Skin epidermis (tissue), 12 donors: Measurements from ENCODE around the gene GPR162.

Experiments used
- H3K27ac ChIP-seq, 21 experiments: fragments of 200-600 bp; sonication (generic) in 11 of 21; one replicate each; pipeline ENCODE4 v1.5.0; 2020; ENCODE audit warnings: mild to moderate bottlenecking in 3 of 21, inconsistent platforms in 2 of 21, moderate library complexity in 2 of 21
- H3K4me3 ChIP-seq, 7 experiments: fragments of 200-600 bp; sonication (generic) in 2 of 7; one replicate each; pipeline ENCODE4 v1.5.0; 2020; ENCODE audit warnings: inconsistent platforms in 2 of 7, mild to moderate bottlenecking in 2 of 7, moderate library complexity in 1 of 7

Gene GPR162

DNA sequence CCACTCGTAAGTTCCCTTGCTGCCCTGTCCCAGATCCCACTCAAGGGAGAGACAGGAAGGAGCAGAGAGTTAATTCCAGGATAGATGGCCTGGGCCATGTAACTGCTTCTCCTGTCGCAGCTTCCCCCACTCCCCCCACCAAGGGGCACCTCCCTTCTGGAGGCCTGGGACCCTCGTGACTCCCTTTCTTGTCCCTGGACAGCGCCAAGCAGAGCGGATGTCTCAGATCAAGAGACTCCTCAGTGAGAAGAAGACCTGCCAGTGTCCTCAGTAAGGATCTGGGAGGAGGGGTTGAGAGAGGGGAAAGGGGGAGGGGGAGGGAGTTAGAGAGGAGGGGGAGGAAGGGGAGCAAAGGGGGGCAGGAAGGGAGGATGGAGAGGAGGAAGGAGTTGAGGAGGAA lies 3.0 kb upstream of the GPR162 start:
- H3K27ac ChIP-seq: no peak overlapping the region
- no peak overlapping the region for H3K4me3 ChIP-seq

DNA sequence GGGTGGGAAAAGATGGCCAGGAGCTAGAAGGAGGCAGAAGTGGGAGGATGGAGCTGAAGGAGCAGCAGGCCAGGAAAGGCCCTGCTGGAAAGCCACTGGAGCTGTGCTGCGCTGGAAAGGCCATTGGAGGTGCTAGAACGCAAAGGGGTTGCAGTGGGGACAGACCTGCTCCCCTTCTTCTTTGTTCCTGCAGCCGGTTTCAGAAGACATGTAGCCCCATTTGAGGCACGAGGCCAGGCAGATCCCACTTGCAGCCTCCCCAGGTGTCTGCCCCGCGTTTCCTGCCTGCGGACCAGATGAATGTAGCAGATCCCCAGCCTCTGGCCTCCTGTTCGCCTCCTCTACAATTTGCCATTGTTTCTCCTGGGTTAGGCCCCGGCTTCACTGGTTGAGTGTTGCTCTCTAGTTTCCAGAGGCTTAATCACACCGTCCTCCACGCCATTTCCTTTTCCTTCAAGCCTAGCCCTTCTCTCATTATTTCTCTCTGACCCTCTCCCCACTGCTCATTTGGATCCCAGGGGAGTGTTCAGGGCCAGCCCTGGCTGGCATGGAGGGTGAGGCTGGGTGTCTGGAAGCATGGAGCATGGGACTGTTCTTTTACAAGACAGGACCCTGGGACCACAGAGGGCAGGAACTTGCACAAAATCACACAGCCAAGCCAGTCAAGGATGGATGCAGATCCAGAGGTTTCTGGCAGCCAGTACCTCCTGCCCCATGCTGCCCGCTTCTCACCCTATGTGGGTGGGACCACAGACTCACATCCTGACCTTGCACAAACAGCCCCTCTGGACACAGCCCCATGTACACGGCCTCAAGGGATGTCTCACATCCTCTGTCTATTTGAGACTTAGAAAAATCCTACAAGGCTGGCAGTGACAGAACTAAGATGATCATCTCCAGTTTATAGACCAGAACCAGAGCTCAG lies 2.3 kb upstream of the GPR162 start:
- Histone ChIP-seq H3K4me3 (no peak overlapping the region), H3K27ac (no peak overlapping the region)

DNA sequence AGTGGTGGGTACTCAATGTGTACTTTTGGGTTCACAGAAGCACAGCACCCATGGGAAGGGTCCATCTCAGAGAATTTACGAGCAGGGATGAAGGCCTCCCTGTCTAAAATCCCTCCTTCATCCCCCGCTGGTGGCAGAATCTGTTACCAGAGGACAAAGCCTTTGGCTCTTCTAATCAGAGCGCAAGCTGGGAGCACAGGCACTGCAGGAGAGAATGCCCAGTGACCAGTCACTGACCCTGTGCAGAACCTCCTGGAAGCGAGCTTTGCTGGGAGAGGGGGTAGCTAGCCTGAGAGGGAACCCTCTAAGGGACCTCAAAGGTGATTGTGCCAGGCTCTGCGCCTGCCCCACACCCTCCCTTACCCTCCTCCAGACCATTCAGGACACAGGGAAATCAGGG lies 1.5 kb upstream of the GPR162 start:
- Histone ChIP-seq H3K4me3 (no peak overlapping the region), H3K27ac (no peak overlapping the region)

DNA sequence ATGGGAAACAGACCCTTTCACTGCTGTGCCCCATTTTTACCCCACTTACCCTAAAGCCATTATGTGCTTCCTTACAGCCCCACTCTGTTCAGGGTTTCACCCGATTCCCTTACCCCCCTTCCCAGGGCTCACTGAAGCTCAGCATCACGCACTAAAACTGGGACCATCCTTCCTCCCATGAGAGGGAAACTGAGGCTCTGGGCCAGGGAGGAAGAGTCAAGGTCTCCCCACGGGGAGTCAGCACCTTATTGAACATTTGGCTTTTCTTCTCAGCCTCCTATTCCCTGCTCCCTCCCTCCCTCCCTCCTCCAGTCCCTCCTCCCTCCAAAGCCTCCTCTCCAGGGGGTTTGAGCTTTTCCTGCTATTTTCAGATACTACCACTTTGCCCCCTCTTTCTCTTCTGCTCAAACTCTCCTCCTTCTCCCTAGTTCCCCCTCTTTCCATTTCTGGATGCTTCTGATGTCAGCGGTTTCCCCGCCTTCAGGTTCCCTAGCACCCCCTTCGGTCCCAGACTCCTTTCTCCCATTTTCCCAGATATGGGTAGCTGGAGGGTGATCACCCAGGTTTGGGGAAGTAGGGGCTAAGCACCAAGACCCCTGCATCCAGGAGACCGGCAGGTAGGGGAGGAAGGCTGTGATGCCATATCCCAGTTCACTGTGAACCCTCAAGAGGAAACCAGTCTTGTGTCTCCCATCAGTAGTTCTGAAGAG lies 960 bp downstream of the GPR162 start:
- H3K4me3 ChIP-seq: peak overlapping the region in 1 of 7 experiments; percentile 29

DNA sequence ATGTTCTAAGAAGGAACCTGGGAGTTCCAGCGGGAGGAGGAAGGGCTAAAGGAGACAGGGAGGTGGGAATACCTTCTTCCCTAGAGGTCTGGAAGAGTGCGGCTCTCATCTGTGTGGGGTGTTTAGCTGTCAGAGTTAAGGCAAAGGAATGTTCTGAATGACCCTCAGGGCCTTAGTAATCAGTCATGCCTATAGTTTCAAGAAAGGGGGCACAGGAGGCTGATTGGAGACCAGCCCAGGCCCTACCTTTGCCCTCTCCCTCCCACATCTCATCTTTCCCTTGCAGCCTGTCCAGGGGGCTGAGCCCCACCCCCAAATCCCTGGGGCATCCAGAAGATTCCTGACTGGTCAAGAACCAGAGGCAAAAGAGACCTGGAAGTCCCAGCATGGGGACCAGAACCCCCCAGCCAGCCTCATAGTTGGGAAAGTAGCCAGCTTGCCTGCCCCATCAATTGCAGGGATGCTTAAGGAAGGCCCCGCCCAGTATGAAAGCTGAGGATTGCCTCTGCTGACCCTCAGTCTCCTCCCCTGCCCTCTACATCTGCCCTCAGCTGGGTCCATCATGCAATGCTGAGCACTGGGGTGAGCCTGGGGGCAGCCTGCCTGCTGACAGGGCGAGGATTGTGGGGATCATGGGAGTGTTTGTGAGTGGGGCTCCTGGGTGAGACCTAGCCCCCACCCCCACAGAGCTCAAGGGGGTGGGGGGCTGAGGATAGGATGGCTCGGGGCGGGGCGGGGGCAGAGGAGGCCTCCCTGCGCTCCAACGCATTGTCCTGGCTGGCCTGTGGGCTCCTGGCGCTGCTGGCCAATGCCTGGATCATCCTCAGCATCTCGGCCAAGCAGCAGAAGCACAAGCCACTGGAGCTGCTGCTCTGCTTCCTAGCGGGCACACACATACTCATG lies 1.8 kb downstream of the GPR162 start:
- Histone ChIP-seq H3K4me3 (no peak overlapping the region), H3K27ac (no peak overlapping the region)

More for the DNA sequence above, 960 bp downstream of the GPR162 start:
- H3K27ac ChIP-seq: no peak overlapping the region

DNA sequence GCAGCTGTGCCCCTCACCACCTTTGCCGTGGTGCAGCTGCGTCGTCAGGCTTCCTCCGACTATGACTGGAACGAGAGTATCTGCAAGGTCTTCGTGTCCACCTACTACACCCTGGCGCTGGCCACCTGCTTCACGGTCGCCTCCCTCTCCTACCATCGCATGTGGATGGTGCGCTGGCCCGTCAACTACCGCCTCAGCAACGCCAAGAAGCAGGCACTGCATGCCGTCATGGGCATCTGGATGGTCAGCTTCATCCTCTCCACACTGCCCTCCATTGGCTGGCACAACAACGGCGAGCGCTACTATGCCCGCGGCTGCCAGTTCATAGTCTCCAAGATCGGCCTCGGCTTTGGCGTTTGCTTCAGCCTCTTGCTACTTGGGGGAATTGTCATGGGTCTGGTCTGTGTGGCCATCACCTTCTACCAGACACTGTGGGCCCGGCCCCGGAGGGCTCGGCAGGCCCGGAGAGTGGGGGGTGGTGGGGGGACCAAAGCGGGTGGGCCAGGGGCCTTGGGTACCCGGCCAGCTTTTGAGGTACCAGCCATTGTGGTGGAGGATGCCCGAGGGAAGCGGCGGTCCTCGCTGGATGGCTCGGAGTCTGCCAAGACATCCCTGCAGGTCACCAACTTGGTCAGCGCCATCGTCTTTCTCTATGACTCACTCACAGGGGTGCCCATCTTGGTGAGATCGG lies 2.6 kb downstream of the GPR162 start:
- Histone ChIP-seq H3K4me3 (no peak overlapping the region), H3K27ac (no peak overlapping the region)

DNA sequence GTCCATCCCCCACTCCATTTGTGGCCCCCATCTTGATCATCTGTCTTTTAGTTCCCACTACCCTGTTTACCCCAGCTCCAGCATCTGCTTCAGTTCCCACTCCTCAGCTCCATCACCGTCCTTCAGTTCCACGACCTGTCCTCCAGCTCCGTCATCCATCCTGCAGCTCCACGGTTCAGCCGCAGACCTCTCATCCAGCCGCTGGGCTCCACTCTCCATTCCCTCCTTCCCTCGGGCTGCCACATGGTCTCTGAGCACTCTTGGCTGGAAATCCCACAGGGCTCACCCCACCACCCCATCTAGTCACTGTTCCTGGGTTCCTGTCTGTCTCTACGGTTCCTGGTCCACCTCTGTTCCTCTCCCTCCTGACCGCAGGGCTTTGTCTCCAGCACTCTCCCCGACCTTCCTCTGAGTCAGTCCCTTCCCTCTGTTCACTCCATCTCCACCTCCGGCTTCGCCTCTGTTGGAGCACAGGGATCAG lies 3.3 kb downstream of the GPR162 start:
- Histone ChIP-seq H3K27ac (peak overlapping the region in 1 of 21 experiments; percentile 22), H3K4me3 (no peak overlapping the region)

DNA sequence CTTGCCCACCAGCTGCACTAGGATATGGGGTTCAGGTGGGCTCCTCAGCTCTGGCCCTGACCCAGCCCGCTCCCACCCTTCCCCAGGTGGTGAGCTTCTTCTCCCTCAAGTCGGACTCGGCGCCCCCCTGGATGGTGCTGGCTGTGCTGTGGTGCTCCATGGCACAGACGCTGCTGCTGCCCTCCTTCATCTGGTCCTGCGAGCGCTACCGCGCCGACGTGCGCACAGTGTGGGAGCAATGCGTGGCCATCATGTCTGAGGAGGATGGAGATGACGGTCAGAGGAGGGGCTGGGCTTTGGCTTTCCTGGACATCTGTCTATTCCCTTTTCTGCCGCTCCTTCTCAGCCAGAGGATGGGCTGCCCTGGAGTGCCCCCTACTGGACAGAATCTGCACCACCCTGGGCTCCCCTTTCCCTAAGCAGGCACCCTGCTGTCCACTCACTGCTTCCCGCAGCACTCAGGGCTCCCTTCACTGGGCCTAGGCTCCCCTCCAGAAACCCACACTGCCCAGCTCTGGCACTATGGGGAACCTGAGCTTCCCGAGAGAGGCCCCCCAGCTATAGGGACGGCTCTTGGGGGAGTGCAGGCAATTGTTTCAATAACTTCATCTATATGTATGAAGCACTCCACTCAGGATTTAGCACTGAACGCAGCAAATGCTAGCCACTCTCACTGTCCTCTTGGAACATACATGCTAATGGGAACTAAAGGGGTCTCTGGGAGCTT lies 3.9 kb downstream of the GPR162 start:
- Histone ChIP-seq H3K4me3 (no peak overlapping the region), H3K27ac (peak overlapping the region in 1 of 21 experiments; percentile 22)

DNA sequence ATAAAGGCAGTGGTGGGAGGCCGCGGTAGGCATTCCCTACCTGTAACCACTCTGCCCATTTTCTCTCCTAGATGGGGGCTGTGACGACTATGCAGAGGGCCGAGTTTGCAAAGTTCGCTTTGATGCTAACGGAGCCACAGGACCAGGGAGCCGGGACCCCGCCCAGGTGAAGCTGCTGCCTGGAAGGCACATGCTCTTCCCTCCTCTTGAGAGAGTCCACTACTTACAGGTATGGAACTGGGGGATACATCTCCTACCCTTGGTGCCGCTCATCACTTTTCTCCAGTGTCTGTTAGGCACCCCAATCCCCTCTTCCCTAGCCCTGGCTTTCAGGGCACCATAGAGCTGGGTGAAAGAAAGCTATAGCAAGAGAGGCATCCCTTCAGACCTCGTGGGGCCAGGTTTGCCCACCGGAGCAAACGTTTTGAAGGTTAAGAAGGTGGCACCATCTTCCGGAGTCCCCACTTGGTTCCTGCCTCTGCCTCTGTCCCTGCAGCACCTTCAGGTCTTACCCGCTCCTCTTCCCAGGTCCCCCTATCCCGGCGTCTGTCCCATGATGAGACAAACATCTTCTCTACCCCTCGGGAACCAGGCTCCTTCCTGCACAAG lies 4.6 kb downstream of the GPR162 start:
- H3K27ac ChIP-seq: no peak overlapping the region
- H3K4me3 ChIP-seq: no peak overlapping the region

DNA sequence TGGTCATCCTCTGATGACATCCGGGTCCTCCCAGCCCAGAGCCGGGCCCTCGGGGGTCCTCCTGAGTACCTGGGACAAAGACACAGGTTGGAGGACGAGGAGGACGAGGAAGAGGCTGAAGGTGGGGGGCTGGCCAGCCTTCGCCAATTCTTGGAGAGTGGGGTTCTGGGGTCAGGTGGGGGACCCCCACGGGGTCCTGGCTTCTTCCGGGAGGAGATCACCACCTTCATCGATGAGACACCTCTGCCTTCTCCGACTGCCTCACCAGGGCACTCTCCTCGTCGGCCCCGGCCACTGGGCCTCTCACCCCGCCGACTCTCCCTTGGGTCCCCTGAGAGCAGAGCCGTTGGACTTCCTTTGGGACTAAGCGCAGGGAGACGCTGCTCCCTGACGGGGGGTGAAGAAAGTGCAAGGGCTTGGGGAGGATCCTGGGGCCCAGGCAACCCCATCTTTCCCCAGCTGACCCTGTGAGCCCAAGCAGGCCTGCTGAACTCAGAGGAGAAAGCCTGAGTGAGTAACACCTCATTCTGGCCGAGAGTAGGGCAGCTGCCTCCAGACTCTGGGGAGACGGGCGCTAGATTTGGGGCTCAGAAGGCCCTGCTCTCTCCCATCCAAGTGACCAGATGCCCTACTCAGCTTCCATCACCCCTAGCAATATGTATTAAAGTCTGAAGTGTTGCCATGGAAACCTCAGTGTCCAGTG lies 5.3 kb downstream of the GPR162 start:
- no peak overlapping the region for H3K4me3 ChIP-seq
- peak overlapping the region in 5 of 21 experiments; percentile 15 to 57 (median 29) for H3K27ac ChIP-seq

DNA sequence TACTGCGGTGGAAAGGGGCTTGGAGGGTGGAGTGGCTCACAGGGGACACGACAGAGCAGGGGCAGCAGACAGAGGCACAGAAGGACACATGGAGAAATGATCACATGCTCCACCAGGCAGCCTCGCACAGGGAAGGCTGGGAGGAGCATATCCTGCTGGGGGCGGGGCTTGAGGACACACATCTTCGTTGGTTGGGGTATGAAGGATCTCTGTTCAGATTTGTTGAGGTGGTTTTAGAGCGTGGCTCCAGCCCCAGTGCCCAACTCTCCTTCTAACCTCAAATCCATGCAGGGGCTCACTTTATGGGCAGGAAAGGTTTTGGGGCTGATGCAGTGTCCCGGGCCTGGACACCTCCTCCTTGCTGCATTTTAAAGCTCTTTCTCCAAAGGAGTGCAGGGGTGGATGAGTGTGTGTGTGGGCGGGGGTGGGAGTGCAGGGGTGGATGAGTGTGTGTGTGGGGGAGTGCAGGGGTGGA lies 5.9 kb downstream of the GPR162 start:
- Histone ChIP-seq H3K27ac (peak overlapping the region in 6 of 21 experiments; percentile 15 to 71 (median 36)), H3K4me3 (no peak overlapping the region)

DNA sequence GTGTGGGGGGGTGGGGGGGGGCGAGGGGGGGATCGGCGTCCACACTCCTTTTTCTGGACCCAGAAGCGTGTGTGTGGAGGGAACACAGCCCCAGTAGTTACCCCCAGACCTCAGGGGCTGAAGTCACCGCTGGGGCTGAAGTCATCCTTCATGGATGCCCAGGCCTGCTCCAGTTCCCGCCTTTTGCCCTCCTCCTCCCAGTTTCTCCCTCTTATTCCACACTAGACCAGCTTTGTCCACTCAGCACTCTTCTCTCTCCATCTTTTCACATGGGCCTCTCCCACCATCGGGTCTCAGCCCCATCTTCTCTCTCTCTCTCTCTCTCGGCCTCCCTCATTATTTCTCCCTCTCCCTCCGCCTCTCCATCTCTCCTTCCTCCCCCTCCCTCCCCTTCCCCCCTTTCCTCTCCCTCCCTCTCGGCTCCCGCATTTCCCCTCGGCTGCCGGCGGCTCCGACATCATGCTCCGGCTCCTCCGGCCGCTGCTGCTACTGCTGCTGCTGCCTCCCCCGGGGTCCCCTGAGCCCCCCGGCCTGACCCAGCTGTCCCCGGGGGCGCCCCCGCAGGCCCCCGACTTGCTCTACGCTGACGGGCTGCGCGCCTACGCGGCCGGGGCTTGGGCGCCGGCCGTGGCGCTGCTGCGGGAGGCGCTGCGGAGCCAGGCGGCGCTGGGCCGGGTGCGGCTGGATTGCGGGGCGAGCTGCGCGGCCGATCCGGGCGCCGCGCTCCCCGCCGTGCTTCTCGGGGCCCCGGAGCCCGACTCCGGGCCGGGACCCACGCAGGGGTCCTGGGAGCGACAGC lies 6.6 kb downstream of the GPR162 start, which contains the start of gene P3H3:
Gene P3H3 (plus strand): TSS at position 426 of the 799 bp plus-strand sequence. CDS start 34 bp downstream, at position 460.
- Histone ChIP-seq H3K4me3 (peak within 1 kb of the TSS; percentile 50 to 69 (median 57)), H3K27ac (peak within 1 kb of the TSS in 20 of 21 experiments; percentile 39 to 92 (median 74))

DNA sequence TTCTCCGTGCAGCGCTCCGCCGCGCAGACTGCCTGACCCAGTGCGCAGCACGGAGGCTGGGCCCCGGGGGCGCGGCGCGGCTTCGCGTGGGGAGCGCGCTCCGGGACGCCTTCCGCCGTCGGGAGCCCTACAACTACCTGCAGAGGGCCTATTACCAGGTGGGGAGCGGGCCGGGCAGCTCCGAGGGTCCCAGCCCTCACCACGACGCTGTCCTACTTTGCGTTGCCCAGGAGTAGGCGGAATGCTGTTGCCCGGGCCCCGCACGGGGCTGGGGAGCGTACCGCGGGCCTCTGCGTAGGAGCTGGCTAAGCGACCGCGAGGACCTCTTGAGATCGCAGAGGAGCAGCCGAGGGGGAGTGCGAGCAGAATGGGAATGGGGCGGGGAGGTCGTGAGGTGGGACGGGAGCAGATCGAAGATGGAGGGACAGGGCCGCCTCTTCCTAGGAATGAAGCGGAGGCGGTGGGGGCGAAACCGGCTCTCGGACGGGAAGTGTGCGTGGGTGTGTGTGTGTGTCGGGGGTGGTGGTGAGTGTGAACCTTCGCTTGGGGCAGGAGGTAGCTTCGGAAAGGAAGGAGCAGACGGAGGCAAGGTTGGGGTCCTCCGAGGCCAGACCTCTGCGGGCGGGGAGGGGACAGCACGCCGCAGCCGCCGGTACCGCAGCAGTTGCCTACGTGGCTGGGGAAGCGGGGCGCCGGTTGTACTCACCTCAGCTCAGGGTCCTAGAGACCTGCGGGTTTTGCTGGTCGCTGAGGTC lies 7.3 kb downstream of the GPR162 start:
- H3K27ac ChIP-seq: peak overlapping the region in 20 of 21 experiments; percentile 39 to 92 (median 74)
- H3K4me3 ChIP-seq: peak overlapping the region; percentile 50 to 69 (median 57)

DNA sequence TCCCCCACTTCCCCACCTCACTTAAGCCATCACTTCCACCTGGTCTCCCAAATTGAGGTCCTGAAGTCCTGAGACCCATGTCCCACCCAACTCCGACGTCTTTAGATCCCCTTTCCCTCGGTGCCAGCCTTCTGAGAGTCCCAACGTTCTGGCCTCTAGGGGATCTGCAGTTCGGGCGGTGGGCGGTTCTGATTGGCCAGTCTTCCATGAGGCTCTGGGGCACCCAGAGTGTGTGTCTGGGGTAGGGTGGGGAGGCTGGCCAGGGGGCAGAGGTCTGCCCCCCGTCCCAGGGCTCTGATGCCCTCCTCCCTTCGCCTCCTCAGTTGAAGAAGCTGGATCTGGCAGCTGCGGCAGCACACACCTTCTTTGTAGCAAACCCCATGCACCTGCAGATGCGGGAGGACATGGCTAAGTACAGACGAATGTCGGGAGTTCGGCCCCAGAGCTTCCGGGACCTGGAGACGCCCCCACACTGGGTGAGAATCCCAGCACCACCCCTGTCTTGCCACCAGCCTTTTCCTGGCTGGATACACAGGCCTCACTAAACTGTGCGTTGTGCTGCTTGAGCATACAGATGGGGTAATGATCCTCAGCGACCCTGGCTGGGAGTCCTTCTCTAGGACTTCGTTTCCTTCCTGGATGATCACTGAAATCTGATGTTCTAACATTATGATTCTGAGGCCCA lies 8.1 kb downstream of the GPR162 start:
- peak overlapping the region; percentile 50 to 69 (median 57) for H3K4me3 ChIP-seq
- H3K27ac ChIP-seq: peak overlapping the region in 17 of 21 experiments; percentile 39 to 92 (median 77)
